ENCODE measurements around the gene MAMLD1. TPM values are rescaled to one million over a fixed set of nuclear protein-coding genes. Genes with fewer than 3 reads are reported as not detected.

Gene MAMLD1
- total RNA-seq, 1 donor from 2014 or later = 2.6 TPM

- no peaks in the 10 kb centered on the region for H3K36me3 ChIP-seq (ENCODE audit: control insufficient read depth in 3 of 3, insufficient read depth in 3 of 3, low read length in 3 of 3)
- no peak overlapping the region for H3K9ac ChIP-seq (ENCODE audit: low read depth in 1 of 3, low read length in 3 of 3)
- no peaks in the 10 kb centered on the region for H3K27me3 ChIP-seq (ENCODE audit: control insufficient read depth in 3 of 3, insufficient read depth in 3 of 3, low read length in 3 of 3)
- no peak overlapping the region for H3K27ac ChIP-seq (ENCODE audit: low read depth, low read length)
- H3K9me3 ChIP-seq (ENCODE audit: control insufficient read depth in 3 of 3, low read length in 3 of 3) = no peaks in the 10 kb centered on the region
- peaks cover 14 to 33% (median 29%) of the 10 kb centered on the region in 3 donors for H3K4me1 ChIP-seq (ENCODE audit: control insufficient read depth in 3 of 3, insufficient read depth in 3 of 3, low read length in 3 of 3)
- no peak overlapping the region for H3K4me3 ChIP-seq (ENCODE audit: low read length in 3 of 3)
Measured at GRCh38 chrX:150502979-150503897, 140.1 kb downstream of the MAMLD1 start.

- Histone ChIP-seq H3K9ac (ENCODE audit: low read depth in 1 of 3, low read length in 3 of 3) (no peak overlapping the region), H3K27me3 (ENCODE audit: control insufficient read depth in 3 of 3, insufficient read depth in 3 of 3, low read length in 3 of 3) (no peaks in the 10 kb centered on the region), H3K4me3 (ENCODE audit: low read length in 3 of 3) (no peak overlapping the region), H3K4me1 (ENCODE audit: control insufficient read depth in 3 of 3, insufficient read depth in 3 of 3, low read length in 3 of 3) (peaks cover 19 to 38% (median 33%) of the 10 kb centered on the region in 3 donors), H3K27ac (ENCODE audit: low read depth, low read length) (no peak overlapping the region), H3K9me3 (ENCODE audit: control insufficient read depth in 3 of 3, low read length in 3 of 3) (no peaks in the 10 kb centered on the region), H3K36me3 (ENCODE audit: control insufficient read depth in 3 of 3, insufficient read depth in 3 of 3, low read length in 3 of 3) (no peaks in the 10 kb centered on the region)
Measured at GRCh38 chrX:150503898-150504219, 140.7 kb downstream of the MAMLD1 start.

GRCh38 chrX:150504397-150505182 lies 141.5 kb downstream of the MAMLD1 start:
- H3K9ac ChIP-seq (ENCODE audit: low read depth in 1 of 3, low read length in 3 of 3) = no peak overlapping the region
- H3K27me3 ChIP-seq (ENCODE audit: control insufficient read depth in 3 of 3, insufficient read depth in 3 of 3, low read length in 3 of 3) = no peaks in the 10 kb centered on the region
- H3K4me3 ChIP-seq (ENCODE audit: low read length in 3 of 3) = no peak overlapping the region
- peaks cover 21 to 45% (median 34%) of the 10 kb centered on the region in 3 donors for H3K4me1 ChIP-seq (ENCODE audit: control insufficient read depth in 3 of 3, insufficient read depth in 3 of 3, low read length in 3 of 3)
- no peak overlapping the region for H3K27ac ChIP-seq (ENCODE audit: low read depth, low read length)
- no peaks in the 10 kb centered on the region for H3K36me3 ChIP-seq (ENCODE audit: control insufficient read depth in 3 of 3, insufficient read depth in 3 of 3, low read length in 3 of 3)
- no peaks in the 10 kb centered on the region for H3K9me3 ChIP-seq (ENCODE audit: control insufficient read depth in 3 of 3, low read length in 3 of 3)

GRCh38 chrX:150506020-150506419 lies 142.9 kb downstream of the MAMLD1 start:
- H3K9ac ChIP-seq (ENCODE audit: low read depth in 1 of 3, low read length in 3 of 3) = no peak overlapping the region
- H3K4me1 ChIP-seq (ENCODE audit: control insufficient read depth in 3 of 3, insufficient read depth in 3 of 3, low read length in 3 of 3) = peaks cover 21 to 45% (median 34%) of the 10 kb centered on the region in 3 donors
- H3K27ac ChIP-seq (ENCODE audit: low read depth, low read length) = no peak overlapping the region
- H3K4me3 ChIP-seq (ENCODE audit: low read length in 3 of 3) = no peak overlapping the region
- H3K9me3 ChIP-seq (ENCODE audit: control insufficient read depth in 3 of 3, low read length in 3 of 3) = no peaks in the 10 kb centered on the region
- no peaks in the 10 kb centered on the region for H3K27me3 ChIP-seq (ENCODE audit: control insufficient read depth in 3 of 3, insufficient read depth in 3 of 3, low read length in 3 of 3)
- no peaks in the 10 kb centered on the region for H3K36me3 ChIP-seq (ENCODE audit: control insufficient read depth in 3 of 3, insufficient read depth in 3 of 3, low read length in 3 of 3)

GRCh38 chrX:150506486-150506885 lies 143.4 kb downstream of the MAMLD1 start:
- Histone ChIP-seq H3K4me1 (ENCODE audit: control insufficient read depth in 3 of 3, insufficient read depth in 3 of 3, low read length in 3 of 3) (peaks cover 21 to 45% (median 34%) of the 10 kb centered on the region in 3 donors), H3K27me3 (ENCODE audit: control insufficient read depth in 3 of 3, insufficient read depth in 3 of 3, low read length in 3 of 3) (no peaks in the 10 kb centered on the region), H3K9me3 (ENCODE audit: control insufficient read depth in 3 of 3, low read length in 3 of 3) (no peaks in the 10 kb centered on the region), H3K36me3 (ENCODE audit: control insufficient read depth in 3 of 3, insufficient read depth in 3 of 3, low read length in 3 of 3) (no peaks in the 10 kb centered on the region), H3K27ac (ENCODE audit: low read depth, low read length) (no peak overlapping the region), H3K4me3 (ENCODE audit: low read length in 3 of 3) (no peak overlapping the region), H3K9ac (ENCODE audit: low read depth in 1 of 3, low read length in 3 of 3) (no peak overlapping the region)

- H3K27ac ChIP-seq (ENCODE audit: low read depth, low read length) = no peak overlapping the region
- peaks cover 24 to 48% (median 37%) of the 10 kb centered on the region in 3 donors for H3K4me1 ChIP-seq (ENCODE audit: control insufficient read depth in 3 of 3, insufficient read depth in 3 of 3, low read length in 3 of 3)
- no peaks in the 10 kb centered on the region for H3K9me3 ChIP-seq (ENCODE audit: control insufficient read depth in 3 of 3, low read length in 3 of 3)
- no peaks in the 10 kb centered on the region for H3K36me3 ChIP-seq (ENCODE audit: control insufficient read depth in 3 of 3, insufficient read depth in 3 of 3, low read length in 3 of 3)
- peak overlapping the region in 1 of 3 donors; percentile 33 for H3K9ac ChIP-seq (ENCODE audit: low read depth in 1 of 3, low read length in 3 of 3)
- peak overlapping the region in 2 of 3 donors; percentile 7 to 9 for H3K4me3 ChIP-seq (ENCODE audit: low read length in 3 of 3)
- H3K27me3 ChIP-seq (ENCODE audit: control insufficient read depth in 3 of 3, insufficient read depth in 3 of 3, low read length in 3 of 3) = no peaks in the 10 kb centered on the region
Measured at GRCh38 chrX:150507251-150507856, 144.2 kb downstream of the MAMLD1 start.

GRCh38 chrX:150508018-150508417 lies 144.9 kb downstream of the MAMLD1 start:
- Histone ChIP-seq H3K9ac (ENCODE audit: low read depth in 1 of 3, low read length in 3 of 3) (peak overlapping the region in 1 of 3 donors; percentile 33), H3K4me1 (ENCODE audit: control insufficient read depth in 3 of 3, insufficient read depth in 3 of 3, low read length in 3 of 3) (peaks cover 25 to 48% (median 43%) of the 10 kb centered on the region in 3 donors), H3K4me3 (ENCODE audit: low read length in 3 of 3) (peak overlapping the region in 2 of 3 donors; percentile 9 to 13), H3K27ac (ENCODE audit: low read depth, low read length) (no peak overlapping the region), H3K9me3 (ENCODE audit: control insufficient read depth in 3 of 3, low read length in 3 of 3) (no peaks in the 10 kb centered on the region), H3K27me3 (ENCODE audit: control insufficient read depth in 3 of 3, insufficient read depth in 3 of 3, low read length in 3 of 3) (no peaks in the 10 kb centered on the region), H3K36me3 (ENCODE audit: control insufficient read depth in 3 of 3, insufficient read depth in 3 of 3, low read length in 3 of 3) (no peaks in the 10 kb centered on the region)

GRCh38 chrX:150508451-150509367 lies 145.6 kb downstream of the MAMLD1 start:
- Histone ChIP-seq H3K4me1 (ENCODE audit: control insufficient read depth in 3 of 3, insufficient read depth in 3 of 3, low read length in 3 of 3) (peaks cover 24 to 42% (median 37%) of the 10 kb centered on the region in 3 donors), H3K36me3 (ENCODE audit: control insufficient read depth in 3 of 3, insufficient read depth in 3 of 3, low read length in 3 of 3) (no peaks in the 10 kb centered on the region), H3K27ac (ENCODE audit: low read depth, low read length) (peak overlapping the region; percentile 23), H3K27me3 (ENCODE audit: control insufficient read depth in 3 of 3, insufficient read depth in 3 of 3, low read length in 3 of 3) (no peaks in the 10 kb centered on the region), H3K9ac (ENCODE audit: low read depth in 1 of 3, low read length in 3 of 3) (peak overlapping the region in 2 of 3 donors; percentile 43 to 60), H3K9me3 (ENCODE audit: control insufficient read depth in 3 of 3, low read length in 3 of 3) (no peaks in the 10 kb centered on the region), H3K4me3 (ENCODE audit: low read length in 3 of 3) (peak overlapping the region in 1 of 3 donors; percentile 13)

- H3K9me3 ChIP-seq (ENCODE audit: control insufficient read depth in 3 of 3, low read length in 3 of 3) = no peaks in the 10 kb centered on the region
Measured at GRCh38 chrX:150509703-150510102, 146.6 kb downstream of the MAMLD1 start.

More at GRCh38 chrX:150509703-150510102, 146.6 kb downstream of the MAMLD1 start:
- H3K4me1 ChIP-seq (ENCODE audit: control insufficient read depth in 3 of 3, insufficient read depth in 3 of 3, low read length in 3 of 3) = peaks cover 20 to 33% (median 30%) of the 10 kb centered on the region in 3 donors
- H3K4me3 ChIP-seq (ENCODE audit: low read length in 3 of 3) = no peak overlapping the region
- no peak overlapping the region for H3K9ac ChIP-seq (ENCODE audit: low read depth in 1 of 3, low read length in 3 of 3)
- no peaks in the 10 kb centered on the region for H3K27me3 ChIP-seq (ENCODE audit: control insufficient read depth in 3 of 3, insufficient read depth in 3 of 3, low read length in 3 of 3)
- no peaks in the 10 kb centered on the region for H3K36me3 ChIP-seq (ENCODE audit: control insufficient read depth in 3 of 3, insufficient read depth in 3 of 3, low read length in 3 of 3)
- H3K27ac ChIP-seq (ENCODE audit: low read depth, low read length) = no peak overlapping the region

Measured in skeletal muscle tissue (tissue), 4 donors.